Activated effector memory CD4-positive, alpha-beta T cell treated with Interleukin-2 at 50 U/mL for 16 hours (primary cell): ENCODE data around the gene DPP10.
"Not testable (repeated sequence)": the region's sequence is repeated elsewhere in the genome, so short reads cannot be mapped to it uniquely, and the experiment has no call there.

Experiments
- DNase-seq: peaks from one replicate; pipeline ENCODE4 v3.0.0-alpha.2; 2020

Gene DPP10

DNA sequence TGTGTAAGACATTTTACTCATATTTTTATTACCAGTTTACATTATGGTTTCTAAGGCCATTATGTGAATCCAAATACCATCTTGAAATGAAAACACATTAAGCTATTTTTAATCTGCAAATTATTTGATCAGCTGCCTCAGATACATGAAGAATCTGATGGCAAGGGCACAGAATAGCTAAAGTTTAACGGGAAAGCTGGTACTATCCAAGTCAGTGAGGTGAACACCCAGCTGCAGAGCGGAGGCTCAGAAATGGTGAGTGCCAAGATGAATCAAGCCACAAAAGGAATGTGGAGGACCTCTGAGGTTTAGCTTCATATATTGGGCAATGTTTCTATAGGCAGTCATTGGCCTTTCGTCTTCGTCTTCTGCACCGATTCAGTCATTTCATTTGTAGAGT lies 75.1 kb downstream of the DPP10 start:
- no peak for DNase-seq

DNA sequence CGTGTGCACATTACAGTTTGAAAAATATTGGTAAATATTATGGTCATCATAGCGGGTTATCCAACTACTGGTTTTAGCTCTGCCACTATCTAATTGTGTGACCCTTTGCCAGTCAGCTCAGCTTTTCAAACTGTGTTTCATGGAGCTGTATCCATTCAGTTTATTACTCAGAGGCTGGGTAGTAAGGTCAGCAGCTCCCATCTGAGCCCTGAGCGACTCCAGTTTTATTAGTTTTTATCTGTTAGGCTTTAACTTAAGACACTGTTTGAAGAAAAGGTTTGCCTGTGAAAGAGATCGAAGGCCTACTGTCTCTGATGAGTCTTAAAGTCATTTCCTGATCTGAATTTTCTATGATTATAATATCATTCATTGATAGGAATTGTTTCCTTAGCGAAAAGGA lies 76.3 kb downstream of the DPP10 start:
- DNase-seq: no peak

DNA sequence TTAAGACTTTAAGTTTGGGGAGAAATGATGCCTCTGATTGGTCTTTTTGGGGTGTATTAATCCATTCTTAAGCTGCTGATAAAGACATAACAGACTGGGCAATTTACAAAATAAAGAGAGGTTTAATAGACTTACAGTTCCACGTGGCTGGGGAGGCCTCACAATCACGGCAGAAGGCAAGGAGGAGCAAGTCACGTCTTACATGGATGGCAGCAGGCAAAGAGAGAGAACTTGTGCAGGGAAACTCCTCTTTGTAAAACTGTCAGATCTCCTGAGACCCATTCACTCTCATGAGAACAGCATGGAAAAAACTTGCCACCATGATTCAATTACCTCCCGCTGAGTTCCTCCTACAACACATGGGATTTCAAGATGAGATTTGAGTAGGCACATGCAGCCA lies 80.2 kb downstream of the DPP10 start:
- DNase-seq: not testable (repeated sequence)

DNA sequence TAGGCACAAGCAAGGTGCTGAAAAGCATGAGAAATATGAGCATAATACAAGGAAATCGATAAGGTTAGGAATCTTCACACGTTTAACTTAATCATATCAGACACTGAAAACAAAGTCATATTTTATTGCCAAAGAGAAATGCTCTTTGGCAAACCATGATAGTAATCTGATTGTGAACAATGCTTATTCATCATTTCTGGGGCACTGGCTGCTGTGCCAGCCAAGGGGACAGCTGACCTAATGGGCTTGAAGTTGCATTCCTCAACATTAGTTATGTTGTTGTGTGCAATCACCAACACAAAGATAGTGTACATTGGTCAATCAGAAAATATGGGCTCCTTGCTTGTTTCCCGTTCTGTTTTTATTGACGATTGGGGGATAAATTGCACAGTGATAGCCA lies 83.5 kb downstream of the DPP10 start:
- DNase-seq: no peak

DNA sequence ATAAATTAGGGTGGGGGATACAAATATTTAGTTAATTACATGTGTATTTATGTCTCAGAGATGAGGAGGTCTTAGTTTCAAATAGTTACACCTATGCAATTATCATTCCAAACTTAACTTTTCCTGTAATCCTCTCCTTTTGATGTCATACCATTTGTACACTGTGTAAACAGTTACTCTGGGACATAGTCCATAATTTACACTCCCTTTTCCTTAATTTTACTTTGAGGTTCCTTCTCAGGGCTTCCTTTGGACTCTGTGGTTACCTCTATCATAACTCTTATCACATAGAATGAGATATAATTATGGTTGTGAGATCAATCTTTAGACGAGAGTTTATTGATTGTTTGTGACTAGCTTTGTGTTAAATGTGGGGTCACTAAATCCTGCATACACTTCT lies 84.4 kb downstream of the DPP10 start:
- no peak for DNase-seq

DNA sequence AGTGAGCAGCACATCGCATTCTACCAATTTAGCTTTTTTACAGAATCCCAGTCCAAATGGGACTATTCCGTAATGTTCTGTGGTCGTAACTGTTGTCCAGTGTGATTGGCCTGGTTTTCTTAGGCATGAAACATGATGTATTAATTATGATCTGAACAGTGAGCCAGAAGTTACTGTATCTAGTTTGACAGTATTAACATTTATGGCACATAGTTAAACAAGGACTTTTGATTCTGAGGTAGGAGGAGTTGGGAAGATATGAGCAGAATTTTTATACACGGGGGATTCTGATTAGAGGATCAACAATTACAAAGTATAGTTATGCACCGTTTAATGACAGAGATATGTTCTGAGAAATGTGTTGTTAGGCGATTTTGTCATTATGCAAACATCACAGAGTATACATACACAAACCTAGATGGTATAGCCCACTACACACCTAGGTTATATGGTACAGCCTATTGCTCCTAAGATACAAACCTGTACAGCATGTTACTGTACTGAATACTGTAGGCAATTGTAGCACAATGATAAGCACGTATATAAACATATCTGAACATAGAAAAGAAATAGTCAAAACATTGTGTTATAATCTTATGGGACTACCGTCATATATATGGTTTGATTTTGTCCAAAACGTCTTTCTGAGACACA lies 85.0 kb downstream of the DPP10 start:
- DNase-seq: no peak

DNA sequence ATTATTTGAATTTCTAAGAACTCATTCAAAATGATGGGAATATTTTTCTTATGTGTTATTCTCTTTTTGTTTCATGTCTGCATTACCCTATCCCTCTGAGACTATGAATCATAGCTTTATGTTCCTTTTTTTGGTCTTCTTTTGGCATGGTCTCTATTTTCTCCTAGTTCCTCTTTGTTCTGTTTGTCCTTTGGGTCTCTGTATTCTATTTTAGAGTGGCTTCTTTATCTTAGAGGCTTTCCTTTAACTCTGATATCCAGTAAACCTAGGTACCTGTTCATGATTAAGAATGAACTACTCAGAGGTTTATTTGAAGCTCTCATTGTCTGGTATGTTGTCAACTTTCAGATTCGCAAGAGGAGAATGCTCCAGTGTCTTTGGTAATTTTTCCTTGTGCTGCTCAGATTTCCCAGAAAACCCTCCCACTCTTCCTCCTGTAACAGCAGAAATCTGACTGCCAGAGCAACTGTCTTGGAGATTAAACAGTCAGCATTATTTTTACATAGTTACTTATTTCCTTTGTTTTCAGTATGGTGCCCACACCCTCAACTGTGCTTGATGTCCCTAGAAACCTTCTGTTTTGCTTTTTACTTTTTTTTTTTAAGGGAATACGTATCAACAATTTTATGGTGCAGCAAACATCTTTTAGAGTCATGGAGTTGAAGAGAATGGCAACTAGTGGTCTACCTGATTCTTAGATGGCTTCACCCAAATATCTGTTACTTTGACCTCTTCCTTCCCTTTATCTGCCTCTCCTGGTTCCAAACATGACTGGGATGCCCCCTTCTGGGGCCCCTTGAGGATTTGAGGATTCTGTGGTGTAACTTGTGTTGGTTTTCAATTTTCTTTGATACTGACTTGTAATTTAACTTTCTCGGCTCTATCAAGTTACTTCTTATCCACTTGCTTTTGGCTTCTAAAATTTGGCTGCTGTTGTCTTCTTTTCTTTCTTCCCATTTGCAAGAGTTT lies 92.0 kb downstream of the DPP10 start:
- DNase-seq: no peak

DNA sequence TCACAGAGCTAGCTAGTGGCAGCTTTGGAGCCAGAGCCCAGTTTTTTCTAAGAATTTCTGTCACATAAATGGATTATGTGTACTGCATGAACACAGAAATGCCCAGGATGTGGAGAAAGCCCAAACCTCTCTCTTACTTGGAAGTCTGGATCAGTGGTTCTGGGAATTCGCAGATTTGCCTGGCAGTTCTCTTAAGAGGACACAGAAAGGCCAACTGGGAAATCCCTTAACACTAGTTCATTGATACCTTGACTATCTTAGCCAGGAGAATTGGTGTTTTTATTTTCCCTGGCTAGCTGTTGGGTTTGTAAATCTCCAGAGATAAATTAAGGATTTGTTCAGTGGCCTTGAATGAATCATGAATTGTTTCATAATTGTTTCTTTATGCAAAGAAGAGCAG lies 95.3 kb downstream of the DPP10 start:
- no peak for DNase-seq

DNA sequence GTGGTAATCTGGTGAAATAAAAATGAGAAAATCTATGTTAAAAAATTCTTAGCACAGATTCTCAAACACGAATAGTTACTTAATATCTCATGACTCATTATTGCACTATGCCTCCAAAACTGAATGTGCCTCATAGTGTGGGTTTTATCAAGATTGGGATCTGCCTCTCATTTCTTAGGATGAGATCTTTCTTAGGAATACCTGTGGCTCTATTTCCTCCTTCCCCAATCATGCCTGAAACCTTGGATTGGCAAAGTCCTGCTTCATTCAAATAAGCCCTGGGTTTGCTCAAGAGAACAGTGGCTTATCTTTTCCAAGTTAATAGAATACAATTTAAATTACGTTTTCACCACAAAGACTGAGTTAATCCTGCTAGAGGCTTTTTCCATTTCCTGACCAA lies 100.3 kb downstream of the DPP10 start:
- DNase-seq: no peak

DNA sequence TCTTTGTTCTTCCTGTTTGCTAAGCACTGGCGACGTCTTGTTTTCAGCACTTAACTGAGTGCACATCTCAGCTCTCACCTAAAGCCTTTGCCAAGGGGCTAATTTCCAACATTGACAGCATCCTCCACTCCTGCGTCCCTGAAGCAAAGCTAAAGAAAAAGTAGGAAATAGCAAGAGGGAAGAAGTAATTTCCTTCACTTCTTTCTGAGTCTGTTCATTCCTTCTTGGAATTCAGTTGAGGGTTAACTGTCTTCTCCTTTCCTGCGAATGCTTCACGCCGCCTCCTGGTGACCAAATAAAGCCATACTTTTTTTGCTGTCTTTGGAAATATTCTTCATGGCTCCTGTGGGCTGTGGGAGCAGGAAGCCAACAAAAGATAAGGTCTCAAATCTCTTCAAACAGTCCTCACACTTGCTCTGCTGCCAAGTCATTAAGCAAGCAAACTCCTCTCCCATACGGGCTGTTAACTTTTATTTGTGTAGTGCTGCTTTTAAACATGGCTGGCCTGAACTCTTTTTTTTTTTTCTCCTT lies 100.9 kb downstream of the DPP10 start:
- DNase-seq: no peak

DNA sequence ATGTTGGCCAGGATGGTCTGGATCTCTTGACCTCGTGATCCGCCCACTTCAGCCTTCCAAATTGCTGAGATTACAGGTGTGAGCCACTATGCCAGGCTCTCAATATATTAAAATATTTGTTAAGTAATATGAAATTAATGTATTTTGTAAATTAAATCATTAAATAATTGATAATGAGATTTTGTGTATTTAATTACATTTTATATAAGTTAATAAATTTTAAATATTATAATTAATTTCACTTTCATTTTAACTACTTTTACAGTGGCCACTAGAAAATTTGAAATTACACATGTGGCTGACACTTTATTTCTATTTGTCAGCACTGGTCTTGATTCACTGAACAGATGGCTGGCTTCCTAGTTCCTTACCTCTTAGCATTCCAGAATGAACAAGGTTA lies 102.6 kb downstream of the DPP10 start:
- DNase-seq: no peak

DNA sequence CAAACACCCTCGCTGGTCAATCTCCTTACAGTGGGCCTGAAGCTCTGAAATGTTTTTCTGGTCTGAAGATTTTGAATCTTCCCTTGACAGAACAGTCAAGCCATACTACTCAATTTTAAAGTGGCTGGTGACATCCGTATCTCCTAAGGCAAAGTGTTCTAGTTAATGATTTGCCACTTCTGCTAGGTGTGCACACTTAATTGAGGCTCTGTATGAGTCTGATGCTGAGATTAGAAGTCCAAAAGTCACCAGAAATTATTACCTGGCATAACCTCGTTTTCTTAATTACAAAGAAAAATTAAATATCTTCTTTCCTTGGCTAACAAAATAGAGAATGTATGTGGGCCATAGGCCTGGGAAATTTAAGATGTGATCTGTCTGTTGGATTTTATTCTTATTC lies 104.1 kb downstream of the DPP10 start:
- DNase-seq: no peak

DNA sequence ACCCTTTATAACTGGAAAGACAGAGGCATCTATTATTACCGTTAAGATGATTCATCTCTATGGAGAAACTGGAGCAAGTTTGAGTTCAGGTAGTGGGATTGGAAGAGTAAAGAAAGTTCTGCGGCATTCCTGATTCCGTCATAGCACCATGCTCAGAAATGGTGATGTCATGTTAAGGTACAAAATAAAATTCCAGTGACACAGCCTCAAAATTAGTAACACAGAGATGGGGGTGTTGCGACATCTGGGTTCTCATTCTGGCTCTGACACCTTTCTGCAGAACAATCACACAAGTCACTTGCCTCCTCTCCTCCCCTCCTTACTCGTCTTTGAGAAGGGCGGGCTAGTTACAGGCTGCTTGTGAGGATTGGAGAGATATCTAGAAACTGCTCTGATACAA lies 105.7 kb downstream of the DPP10 start:
- no peak for DNase-seq

DNA sequence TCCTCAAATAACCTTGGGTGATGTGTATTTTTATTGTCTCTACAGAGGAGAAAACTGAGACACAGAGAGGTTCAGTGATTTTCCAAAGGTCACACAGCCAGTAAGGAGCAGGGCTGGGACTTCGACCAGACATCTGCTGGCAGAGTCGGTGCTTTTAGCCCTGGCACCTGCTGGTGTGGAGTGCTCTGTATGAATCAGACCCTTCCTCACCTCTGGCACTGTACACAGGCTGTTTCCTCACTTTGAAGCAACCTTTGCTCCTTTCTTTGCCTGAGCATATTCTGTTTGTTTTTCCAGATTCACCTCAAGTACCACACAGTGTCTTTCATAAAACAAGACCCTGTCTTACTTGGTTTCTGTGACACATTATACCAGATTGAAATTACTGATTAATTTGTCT lies 107.9 kb downstream of the DPP10 start:
- DNase-seq: no peak

DNA sequence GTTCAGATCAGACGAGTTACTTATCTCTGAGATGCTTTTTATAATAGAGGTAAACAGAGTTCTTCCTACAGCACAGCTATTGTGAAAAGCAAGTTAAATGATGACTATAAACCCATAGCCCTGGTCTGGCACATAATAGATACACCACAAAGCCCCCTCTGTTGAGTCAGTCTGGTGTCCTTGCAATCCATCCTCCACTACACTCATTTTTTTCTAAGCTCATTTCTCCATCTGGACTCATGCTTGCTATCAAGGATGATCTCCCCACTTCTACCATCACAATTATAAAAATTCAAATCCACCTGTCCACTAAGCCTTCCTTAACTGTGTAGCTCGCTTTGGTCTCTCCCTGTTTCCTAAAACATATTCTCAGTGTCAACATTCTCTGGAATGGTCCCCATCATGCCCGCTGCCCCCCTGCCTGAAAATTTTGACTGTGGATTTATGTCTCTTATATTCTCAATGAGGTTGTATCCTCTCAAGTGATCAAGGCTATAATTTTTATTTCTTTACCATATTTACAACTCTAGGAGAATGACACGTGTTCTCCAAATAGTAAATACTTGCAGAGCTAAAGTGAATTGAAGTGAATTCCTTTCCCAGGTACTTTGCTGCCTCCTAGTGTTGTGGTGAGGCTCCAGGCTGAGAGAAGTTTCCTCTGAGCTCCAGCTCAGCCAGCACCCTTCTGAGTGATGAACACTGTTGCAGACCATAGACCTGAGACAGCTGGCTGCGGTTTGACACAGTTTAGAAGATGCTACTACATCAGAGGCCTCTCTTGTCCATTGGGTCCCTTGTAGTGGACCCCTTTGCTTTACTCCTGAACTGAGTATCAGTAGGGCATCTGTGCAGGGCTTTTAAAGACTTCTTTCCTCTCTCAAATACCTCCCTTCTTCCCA lies 108.7 kb downstream of the DPP10 start:
- DNase-seq: no peak

DNA sequence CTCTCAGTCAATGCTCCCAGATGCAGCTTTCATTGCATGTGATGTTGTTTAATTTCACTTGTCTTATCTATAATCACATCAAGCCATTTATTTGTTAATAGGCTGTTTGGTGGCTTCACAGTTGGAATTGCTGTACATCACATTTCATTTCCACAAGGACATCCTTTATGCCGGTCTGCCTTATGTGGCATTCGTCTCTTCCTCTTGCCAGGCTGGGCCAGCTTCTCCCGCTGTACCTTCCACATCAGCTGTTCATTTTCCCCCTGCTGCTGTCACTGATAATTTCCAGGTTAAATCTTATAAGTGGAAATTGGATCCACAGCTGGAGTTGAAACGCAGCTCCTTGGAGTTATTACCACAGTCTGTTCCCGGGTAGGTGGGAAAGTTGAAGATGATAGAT lies 110.6 kb downstream of the DPP10 start:
- no peak for DNase-seq

DNA sequence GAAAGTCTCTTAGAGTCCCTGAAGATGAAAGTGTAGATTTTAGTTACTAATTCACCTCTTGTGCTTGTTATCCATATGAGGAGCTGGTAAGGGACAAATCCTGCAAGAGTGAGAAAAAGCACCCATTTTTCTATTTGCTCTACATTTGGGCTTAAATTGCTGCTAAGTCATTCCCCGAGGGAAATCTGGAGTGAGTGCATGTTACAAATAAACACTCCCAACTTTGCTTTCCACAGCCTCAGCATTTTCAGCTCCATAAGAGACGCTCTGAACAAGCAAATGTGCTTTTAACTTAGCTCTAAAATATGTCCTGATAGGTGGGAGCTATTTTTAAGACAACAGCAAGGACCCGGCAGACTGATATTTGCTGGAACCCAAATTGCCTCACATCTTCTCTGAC lies 126.7 kb downstream of the DPP10 start:
- no peak for DNase-seq

DNA sequence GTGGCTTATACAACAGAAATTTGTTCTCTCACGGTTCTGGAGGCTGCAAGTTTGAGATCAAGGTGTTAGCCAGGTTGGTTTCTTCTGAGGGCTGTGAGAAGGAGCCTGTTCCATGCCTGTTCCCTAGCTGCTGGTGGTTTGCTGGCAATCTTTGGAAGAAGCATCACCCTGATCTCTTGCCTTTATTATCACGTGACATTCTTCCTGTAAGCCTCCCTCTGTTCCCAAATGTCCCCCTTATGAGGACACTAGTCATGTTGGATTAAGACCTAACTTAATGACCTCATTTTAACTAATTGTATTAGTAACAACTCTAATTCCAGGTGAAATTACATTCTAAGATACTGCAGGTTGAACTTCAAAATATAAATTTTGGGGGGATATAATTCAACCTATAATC lies 135.2 kb downstream of the DPP10 start:
- DNase-seq: no peak

DNA sequence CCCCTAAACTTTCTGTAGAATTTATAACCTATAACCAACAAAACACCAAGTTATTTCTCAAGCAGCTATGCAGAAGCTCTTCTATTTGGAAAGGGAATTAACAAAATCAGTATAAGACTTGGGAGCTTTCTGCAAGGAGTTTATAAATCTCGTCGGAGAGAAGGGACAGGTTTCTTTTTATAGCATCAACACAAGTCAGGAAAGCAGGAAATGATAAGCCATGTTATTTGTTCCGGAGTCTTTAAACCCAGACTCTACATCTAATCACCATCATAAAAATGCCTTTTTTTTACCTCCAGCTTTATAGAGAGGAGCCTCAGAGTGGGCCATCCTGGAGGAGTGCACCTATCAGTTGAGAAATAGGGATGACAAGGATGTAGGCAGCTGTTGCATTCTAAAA lies 137.1 kb downstream of the DPP10 start:
- no peak for DNase-seq

DNA sequence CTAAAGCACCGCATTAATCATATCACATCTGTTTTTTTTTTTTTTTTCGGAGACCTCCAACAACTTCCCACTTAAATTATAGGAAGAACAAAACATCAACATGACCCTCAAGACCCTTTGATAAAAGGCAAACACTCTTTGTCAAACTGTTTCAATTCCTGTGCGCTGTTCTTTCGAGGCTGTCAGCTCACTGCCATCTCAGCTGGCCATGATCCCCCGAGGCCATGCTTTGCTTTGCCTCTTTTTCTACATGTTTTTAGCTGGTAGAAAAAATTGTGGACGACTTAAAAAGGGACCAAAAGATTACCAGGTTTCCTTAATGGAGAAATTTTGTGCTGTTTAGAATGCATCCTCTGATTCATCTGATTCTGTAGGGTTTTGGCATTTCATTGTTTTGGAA lies 138.2 kb downstream of the DPP10 start:
- DNase-seq: no peak

DNA sequence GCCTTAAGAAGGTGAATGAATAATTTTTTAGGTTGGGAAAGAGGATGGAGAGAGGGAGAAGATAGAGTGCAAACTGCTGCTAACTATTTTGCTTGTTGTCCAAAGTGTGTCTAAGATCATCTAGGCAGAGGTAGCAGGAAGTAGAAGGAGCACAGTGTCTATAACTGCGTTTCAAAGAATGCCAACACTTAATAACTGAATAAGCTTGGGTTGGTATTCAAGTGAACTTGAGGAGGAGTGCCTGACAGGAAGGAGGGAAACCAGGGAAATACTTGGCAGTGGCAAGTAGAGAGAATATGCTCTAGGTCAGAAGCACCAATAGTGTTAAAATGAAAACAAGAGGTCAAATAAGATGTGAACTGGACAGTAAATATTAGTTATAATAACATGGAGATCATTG lies 155.9 kb downstream of the DPP10 start:
- DNase-seq: no peak

DNA sequence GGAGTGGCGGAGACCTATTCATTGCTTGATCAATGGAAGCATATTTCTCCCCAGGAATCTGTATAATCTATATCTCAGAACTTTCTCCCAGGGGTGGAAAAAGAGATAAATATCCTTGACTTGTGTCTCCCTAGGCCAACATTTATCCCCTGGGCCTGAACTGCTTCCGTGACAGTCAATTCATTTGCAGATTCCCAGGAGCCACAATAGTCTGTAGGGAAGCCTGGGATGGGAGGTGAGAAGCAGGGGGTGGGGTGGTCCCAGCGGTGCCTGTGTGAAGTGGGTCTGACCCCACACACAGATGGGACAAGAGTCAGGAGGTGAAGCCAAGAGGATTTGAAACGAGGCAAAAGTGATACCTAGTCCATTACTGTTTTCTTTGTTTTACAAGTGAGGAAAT lies 166.8 kb downstream of the DPP10 start:
- DNase-seq: no peak

DNA sequence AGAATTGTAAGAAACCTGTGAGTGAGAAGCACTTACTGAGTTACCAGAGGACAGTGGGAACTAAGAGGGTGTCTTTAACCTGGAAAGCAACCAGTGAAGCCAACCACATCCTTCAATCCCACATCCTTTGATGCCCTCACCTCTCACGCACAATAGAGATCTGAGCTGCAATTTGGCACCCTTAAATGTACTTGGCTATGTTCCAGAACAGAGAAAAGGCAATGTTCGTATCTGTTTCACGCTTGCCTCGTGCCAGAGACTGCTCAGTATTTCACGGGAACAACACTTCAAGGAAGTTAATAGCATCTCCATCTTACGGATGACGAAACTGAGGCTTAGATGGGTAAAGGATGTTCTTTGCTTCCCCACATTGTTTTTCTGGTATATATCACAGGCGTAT lies 167.4 kb downstream of the DPP10 start:
- no peak for DNase-seq
